ACHN (cell line): Measurements from ENCODE around the gene CCDC92.
A peak's percentile ranks its signal among the peaks of the same experiment; 100 is the strongest.

ENCODE experiments used
- DNase-seq: peaks from one replicate; pipeline ENCODE4 v3.0.0-alpha.2; 2015
- in situ Hi-C: cut with HindIII; loops from 2 replicates; pipeline ENCODE4 v1.10.0; 2017; ENCODE audit warnings: low sequenced_read_pairs, low pct_ligation_motif_present, low pct_unique_long_range_greater_than_20kb

CCDC92 gene

DNA sequence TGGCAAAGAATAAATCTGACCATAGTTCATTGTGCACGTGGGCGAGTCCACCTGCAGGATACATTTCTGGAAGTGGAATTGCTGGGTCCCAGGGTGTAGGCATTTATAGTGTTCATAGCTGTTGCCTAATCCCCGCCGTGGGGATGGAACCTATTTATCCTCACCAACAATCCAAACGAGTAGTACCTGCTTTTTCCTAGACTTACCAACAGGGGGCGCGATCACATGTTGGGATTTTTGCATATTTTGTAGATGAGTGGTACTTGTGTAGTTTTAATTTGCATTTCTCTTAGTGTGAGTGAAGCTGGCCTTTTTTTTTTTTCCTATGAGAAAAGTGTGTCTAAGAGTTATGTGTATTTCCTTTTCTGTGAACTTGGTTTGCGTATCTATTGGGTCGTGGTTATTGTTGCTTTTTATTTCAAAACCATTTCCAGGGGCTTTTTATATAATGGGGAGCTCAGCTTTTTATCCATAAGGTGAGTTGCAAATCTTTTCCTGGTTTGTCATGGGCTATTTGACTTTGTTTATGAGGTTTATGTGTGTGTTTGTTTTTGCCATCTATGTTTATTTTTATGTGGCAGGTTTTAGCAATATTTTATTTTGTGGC lies 67.2 kb downstream of the CCDC92 start:
- peak; percentile 78 for DNase-seq
- in situ Hi-C loops: no loop called here

- DNase-seq: no peak
- in situ Hi-C loops: no loop called here
These were observed 69.1 kb downstream of the CCDC92 start for GRCh38 chr12:123903301-123904065.

GRCh38 chr12:123902821-123903220 lies 69.8 kb downstream of the CCDC92 start:
- in situ Hi-C loops: no loop called here

GRCh38 chr12:123900871-123901376 lies 71.7 kb downstream of the CCDC92 start:
- in situ Hi-C loops: no loop called here
- DNase-seq: no peak

More at GRCh38 chr12:123902821-123903220, 69.8 kb downstream of the CCDC92 start:
- DNase-seq: no peak

DNA sequence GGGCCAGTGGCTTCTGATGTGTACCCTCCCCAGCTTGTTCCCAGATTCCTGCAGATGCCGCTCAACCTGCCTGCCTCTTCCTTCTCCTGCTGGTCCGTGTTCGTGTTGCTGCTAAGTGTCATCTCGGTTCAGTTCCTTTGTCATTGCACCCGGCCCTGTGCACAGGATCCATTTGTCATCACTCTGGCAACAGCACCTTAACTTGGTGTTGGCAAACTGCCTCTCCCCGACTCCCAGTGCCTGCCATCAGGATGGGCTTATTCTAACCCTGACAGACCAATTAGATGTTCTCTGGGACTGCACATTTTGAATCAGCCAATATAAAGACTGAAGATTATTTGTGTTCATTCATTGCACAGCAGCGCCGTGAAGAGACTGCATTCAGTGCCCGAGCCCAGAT lies 73.3 kb downstream of the CCDC92 start:
- in situ Hi-C loops: no loop called here
- DNase-seq: no peak

GRCh38 chr12:123898673-123899072 lies 74.0 kb downstream of the CCDC92 start:
- DNase-seq: no peak
- in situ Hi-C loops: no loop called here

- in situ Hi-C loops: no loop called here
- peak; percentile 67 for DNase-seq
These were observed 75.4 kb downstream of the CCDC92 start for GRCh38 chr12:123897221-123897620.

DNA sequence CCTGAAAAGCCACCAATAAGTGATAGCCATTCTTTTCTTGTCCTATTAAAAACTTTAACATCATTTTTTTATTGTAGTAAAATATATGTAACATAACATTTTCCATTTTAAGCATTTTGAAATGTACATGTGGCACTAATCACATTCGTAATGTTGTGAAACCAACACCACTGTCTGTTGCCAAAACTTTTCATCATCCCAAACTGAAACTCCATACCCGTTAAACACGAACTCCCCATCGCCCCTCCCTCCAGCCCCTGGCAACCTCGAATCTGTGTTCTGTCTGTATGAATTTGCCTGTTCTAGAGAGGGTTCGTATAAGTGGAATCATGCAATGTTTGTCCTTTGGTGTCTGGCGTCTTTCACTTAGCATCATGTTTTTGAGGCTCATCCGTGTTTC lies 75.9 kb downstream of the CCDC92 start:
- no peak for DNase-seq
- in situ Hi-C loops: no loop called here

DNA sequence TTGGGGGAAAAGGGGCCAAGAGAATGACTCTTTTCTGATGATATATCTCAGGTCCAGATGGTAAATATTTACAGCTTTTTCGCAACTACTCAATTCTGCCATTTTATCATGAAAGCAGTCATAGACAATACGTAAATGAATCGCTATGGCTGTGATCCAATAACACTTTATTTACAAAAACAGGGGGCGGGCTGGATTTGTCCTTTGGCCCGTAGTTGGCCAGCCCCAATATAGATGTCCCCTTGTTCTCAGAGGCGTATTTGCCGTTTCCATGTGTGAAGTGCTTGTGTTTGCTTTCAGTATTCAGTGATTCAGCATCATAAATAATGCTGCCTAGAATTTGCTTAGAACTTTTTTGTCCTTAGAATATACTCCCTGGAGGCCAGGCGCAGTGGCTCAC lies 77.2 kb downstream of the CCDC92 start:
- in situ Hi-C loops: no loop called here
- DNase-seq: no peak

GRCh38 chr12:123894823-123895345 lies 77.7 kb downstream of the CCDC92 start:
- in situ Hi-C loops: no loop called here
- DNase-seq: no peak

DNA sequence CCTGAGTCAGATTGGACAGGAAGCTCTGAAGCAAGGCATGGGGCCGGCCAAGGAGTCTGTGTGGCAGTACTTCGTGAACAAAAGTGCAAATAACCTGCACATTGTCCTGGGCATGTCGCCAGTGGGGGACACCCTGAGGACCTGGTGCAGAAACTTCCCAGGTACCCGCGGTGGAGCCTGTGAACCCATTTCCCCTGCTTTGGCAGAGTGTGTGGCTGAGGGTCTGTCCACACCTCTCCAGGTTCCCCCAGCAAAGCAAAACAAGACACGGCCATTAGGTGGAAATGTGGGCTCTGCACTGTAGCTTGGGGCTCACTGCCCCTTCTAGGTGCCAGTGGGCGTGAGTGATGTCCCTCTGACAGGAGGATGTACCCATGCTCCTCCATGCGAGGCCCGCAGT lies 79.4 kb downstream of the CCDC92 start:
- in situ Hi-C loops: no loop called here
- no peak for DNase-seq

- no peak for DNase-seq
- in situ Hi-C loops: no loop called here
These were observed 79.8 kb downstream of the CCDC92 start for GRCh38 chr12:123892853-123893252.

DNA sequence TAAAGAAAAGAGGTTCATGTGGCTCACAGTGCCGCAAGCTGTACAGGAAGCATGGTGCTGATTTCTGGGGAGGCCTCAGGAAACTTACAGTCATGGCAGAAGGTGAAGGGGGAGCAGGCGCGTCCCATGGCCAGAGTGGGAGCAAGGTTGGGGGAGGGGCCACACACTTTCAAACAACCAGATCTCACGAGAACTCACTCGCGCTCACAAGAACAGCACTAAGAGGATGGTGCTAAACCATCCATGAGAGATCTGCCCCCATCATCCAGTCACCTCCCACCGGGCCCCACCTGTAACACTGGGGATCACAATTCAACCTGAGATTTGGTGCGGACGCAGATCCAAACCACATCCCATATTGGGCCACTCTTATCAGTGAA lies 80.5 kb downstream of the CCDC92 start:
- no peak for DNase-seq
- in situ Hi-C loops: no loop called here

DNA sequence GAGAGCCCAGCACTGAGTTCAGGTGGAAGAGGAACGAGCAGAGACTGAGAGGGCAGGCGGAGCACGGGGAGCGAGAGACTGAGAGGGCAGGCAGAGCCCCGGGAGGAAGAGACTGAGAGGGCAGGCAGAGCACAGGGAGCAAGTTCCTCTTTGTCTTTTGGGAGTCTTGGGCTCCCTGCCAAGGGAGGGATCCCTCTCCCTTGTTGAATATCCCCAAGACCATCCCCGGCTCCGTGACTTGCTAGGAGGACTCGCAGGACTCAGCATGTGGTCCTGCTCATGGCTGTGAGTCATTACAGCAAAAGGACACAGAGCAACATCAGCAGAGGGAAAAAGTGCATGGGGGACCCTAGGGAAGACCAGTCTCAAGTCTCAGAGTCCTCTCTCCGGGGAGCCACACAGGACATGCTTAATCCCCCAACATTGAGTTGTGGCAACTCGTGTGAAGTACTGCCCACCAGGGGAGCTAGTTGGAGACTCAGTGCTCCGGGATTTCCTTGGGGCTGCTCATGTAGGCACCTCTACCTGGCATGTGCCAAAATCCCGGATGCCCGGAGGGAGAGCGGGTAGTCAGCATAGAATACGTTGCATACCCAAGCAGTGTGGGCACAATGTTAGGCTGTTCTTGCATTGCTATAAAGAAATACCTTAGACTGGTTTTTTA lies 81.0 kb downstream of the CCDC92 start:
- no peak for DNase-seq
- in situ Hi-C loops: no loop called here

GRCh38 chr12:123891011-123891410 lies 81.6 kb downstream of the CCDC92 start:
- in situ Hi-C loops: no loop called here
- DNase-seq: no peak

DNA sequence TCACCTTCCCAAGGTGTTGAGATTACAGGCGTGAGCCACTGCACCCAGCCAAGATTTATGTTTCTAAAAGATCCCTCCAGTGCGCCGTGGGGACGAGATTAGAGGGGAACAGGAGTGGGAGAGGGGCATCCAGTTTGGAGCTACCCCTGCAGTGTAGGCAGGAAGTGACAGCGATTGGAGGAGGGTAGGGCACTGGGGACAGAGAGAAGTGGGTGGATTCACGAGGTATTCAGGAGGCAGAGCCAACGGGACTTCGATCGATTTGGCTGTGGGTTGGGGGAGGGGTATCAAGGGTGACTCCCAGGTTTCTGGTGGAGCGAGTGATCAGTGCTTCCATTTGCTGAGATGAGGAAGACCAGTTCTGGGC lies 82.1 kb downstream of the CCDC92 start:
- no peak for DNase-seq
- in situ Hi-C loops: no loop called here

GRCh38 chr12:123889848-123890535 lies 82.6 kb downstream of the CCDC92 start:
- DNase-seq: no peak
- in situ Hi-C loops: no loop called here

DNA sequence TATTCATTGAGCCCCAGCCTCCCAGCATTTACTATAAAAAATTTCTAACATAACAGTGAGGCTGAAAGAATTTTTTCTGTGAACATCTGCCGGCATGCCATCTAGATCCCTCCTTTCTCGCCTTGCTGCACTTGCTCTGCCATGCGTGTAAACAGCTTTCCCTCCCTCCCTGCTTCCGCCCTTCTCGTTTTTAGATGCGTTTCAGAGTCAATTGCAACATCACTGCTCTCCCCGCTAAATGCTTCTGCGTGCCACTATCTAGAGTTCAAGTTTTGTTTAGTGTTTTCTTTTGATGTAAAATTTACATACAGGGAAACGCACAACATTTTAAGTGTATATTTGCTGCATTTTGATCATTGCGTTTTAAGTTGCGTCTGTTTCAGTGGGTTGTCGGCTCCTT lies 83.6 kb downstream of the CCDC92 start:
- no peak for DNase-seq
- in situ Hi-C loops: no loop called here
